NCI-H345 (cell line): ENCODE measurements around the gene TOMM34.

Experiments
- DNase-seq: peaks from one replicate; lab custom pipeline; 2025; lab: John Stamatoyannopoulos, UW

The TOMM34 gene, protein sequence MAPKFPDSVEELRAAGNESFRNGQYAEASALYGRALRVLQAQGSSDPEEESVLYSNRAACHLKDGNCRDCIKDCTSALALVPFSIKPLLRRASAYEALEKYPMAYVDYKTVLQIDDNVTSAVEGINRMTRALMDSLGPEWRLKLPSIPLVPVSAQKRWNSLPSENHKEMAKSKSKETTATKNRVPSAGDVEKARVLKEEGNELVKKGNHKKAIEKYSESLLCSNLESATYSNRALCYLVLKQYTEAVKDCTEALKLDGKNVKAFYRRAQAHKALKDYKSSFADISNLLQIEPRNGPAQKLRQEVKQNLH

DNA sequence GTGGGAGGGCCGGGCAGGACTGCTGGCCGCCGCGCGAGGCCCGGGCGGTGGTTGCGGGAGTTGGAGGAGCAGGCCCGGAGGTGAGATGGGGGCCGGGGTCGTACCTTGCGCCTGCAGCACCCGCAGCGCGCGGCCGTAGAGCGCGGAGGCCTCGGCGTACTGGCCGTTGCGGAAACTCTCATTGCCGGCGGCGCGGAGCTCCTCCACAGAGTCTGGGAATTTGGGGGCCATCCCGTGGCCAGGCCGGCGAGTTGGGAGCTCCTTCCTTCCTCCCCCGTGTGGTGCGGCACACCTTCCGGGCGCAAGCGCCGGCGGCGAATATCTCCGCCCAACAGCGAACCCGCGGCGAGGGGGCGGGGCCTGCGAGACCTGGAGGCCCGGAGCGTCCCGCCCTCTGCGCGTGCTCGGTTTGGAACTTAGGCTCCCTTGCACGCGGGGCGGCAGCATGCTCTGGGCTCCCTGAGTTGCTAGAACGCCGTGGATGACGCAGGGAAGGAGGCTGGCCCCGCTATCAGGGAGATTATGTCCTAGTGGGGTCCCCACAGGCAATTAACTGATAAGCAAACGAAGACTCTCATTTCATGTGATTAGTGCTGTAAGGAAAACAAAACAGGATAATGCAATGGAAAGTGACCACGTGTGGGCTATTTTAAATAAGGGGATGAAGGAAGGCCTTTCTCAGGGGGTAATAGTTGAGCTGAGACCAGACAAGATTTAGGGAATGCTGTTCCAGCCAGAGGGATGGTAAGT lies at the start of gene TOMM34:
TOMM34 (minus strand) TSS at position 295 of the 750 bp plus-strand sequence; CDS start at position 231, 64 bp downstream.
- DNase-seq = peak; percentile 98

GRCh38 chr20:45008521-45009049 lies 48.4 kb upstream of the TOMM34 start:
- no peak for DNase-seq

DNA sequence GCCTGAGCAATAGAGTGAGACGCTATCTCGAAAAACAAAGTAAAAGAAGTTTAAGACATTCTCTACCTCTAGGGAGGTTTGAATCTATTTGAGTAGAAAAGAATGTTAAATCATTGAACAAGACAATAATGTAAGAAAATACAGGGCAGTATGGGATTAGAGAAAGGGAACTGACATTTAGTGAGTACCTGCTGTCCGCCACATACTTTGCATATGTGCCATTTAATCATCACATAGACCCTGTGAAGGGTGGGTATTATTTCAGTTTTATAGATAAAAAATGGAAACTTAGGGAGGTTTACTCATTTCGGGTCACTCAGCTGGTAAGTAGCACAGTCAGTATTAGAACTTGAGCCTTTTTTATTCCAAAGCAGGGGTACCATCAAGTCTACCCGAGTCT lies 37.5 kb upstream of the TOMM34 start:
- DNase-seq = no peak

GRCh38 chr20:44997171-44997570 lies 37.0 kb upstream of the TOMM34 start:
- DNase-seq = no peak

DNA sequence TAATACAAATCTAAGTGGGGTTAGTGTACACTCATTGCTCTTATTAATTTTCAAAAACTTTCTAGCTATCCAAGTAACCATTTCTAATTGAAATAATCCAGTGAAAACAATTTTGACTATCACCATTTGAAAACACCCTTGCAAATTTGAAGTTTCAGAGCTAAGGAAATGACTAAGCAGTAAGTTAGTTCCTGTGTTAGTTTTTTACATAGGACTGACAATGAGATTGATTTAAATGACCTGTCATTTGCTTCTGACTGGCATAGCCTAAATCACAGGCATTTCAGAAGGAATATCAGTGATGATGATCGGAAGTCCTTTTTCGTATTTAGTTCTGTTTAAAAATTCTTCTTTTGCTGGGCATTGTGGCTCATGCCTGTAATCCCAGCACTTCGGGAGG lies 33.1 kb upstream of the TOMM34 start:
- DNase-seq = no peak

DNA sequence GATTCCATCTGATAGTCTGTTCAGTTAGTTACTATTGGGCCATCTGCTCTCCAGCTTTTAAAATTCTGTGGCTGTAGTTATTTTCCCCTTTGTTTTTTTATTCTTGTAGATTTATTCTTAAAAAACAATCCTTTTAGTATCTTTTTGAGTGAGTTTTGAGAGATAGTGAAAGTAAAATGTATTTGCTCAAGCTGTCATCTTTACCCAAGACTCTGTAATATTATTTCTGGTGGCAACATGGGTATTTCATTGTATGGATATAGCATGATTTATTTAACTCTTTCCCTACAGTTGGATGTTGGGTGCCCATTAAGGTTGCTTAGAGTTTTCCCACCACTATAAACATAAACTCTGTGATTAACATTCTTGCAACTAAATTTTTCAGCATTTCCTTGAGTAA lies 30.8 kb upstream of the TOMM34 start:
- DNase-seq = no peak

- DNase-seq = no peak
Observed at GRCh38 chr20:44990425-44990824, 30.2 kb upstream of the TOMM34 start.

GRCh38 chr20:44988631-44989171 lies 28.5 kb upstream of the TOMM34 start:
- DNase-seq = no peak

- DNase-seq = no peak
Observed at GRCh38 chr20:44983093-44983674, 23.0 kb upstream of the TOMM34 start.

GRCh38 chr20:44981736-44982406 lies 21.7 kb upstream of the TOMM34 start:
- DNase-seq = no peak

GRCh38 chr20:44979090-44979621 lies 19.0 kb upstream of the TOMM34 start:
- no peak for DNase-seq

- no peak for DNase-seq
Observed at GRCh38 chr20:44976698-44977097, 16.5 kb upstream of the TOMM34 start.

DNA sequence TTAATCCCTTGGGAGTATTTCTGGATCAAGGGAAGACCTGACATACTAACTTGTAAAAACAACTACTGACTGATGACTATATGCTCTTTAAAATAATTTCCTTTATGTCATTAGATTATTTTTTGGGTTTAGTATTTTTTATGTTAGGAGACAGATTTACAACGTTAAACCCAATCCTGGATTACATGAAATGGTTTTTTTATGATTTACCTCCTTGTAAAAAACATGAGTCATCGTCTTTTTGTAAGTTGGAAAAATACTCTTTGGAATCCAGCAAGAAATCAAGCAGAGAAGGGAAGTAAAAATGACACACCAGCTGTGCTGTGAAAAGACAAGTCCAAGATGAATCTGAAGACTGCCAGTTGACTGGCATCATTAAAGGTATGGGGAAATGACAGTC lies 12.9 kb upstream of the TOMM34 start:
- DNase-seq = no peak

DNA sequence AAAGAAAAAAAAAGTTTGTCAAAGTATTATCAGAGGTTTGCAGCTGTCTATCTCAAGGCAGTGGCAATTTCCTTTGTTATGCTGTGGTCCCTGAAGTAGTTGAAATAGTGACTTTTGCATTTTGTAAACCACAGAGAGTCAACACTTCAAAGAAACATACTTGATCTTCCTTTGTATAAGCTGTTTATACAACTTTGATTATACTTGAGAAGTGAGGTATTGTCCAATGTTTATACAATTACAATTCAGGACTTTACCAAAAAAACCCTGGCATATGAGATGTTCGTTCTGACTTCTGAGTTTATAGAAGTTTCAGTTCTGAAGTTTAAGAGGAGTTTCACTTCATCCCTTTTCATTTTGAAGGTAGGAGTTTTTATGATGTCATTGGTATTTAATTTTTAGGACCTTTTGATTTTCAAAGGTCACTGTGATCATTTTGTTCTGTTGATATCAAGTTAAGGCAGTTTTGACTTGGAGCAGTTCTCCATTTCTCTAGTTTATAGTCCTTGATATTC lies 10.1 kb upstream of the TOMM34 start:
- DNase-seq = no peak

DNA sequence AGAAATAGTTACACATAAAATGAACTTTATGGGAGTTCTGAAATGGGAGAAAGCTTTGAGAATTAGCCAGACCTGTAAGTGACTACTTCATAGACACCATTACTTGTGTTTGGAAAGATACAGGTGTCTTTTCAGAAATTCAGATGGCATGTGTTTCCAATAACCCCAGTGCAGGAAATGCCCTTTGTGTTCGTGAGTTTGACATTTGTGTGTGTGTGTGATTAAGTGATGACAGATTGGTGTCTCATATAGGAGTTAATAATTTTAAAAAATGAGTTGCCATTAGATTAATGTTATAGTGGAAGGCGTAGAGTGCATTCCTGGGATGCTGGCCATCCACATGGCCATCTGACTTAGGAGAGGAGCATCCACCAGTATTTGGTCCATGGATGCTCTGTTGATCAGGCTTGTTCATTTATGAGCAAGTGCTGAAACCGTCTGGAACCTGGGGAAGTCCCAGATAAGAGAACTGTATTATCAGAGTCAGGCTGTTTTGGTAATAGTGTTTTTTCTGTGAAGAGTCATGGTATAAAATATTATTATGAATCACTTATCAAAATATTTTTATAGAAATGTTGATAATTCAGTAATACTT lies 9.2 kb upstream of the TOMM34 start:
- DNase-seq = no peak

DNA sequence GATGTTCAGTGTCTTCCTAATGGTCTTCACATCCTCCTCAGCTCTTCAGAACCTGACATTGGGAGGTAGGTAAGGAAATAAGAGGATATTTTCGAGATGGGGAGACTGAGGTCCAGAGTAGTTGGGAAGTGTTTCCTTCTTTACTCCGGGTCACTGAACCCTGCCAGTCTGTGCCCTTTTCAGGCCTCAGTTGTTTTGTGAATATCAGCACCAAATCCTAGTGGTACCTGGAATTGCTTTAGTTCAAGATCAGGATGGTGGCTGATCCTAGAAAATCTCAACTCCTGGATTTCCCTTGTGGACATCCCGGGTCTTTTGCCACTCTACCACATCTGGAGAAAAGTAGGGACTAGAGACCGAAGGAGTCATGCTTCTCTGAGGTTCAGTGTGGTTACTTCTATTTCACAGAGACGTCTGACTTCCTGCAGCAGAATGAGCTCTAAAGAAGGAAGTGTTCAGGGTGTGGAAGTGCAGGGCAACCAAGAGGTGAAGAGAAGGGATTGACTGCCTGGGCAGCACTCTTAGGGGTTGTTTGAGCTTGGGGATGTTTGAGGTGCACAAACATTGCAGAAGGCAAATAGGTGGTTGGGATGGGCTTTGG lies 7.1 kb upstream of the TOMM34 start:
- DNase-seq = no peak

GRCh38 chr20:44966030-44966961 lies 6.1 kb upstream of the TOMM34 start, which contains the start of gene STK4:
TSS of gene STK4 (plus strand) at chr20:44966512. CDS start at chr20:44966569, 57 bp downstream.
- DNase-seq = peak; percentile 98

DNA sequence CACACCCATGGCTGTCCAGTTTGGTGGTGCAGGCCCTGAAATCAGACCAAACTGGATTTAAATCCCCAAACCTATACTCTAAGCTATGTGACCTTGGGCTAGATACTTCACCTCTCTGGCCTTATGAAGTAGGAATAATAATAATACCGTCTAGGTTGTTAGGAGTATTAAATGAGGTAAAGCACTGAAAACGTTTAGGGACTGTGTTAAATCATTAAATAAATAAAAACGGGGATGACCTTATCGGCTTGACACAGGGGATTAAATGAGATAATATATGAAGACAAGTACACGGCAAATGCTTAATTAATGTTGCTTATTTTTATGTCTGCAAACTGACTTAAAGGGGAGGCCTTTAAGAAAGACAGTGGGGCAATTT lies 5.4 kb upstream of the TOMM34 start:
- DNase-seq = no peak
